ENCODE data around the gene TMEM250.

Gene TMEM250

DNA sequence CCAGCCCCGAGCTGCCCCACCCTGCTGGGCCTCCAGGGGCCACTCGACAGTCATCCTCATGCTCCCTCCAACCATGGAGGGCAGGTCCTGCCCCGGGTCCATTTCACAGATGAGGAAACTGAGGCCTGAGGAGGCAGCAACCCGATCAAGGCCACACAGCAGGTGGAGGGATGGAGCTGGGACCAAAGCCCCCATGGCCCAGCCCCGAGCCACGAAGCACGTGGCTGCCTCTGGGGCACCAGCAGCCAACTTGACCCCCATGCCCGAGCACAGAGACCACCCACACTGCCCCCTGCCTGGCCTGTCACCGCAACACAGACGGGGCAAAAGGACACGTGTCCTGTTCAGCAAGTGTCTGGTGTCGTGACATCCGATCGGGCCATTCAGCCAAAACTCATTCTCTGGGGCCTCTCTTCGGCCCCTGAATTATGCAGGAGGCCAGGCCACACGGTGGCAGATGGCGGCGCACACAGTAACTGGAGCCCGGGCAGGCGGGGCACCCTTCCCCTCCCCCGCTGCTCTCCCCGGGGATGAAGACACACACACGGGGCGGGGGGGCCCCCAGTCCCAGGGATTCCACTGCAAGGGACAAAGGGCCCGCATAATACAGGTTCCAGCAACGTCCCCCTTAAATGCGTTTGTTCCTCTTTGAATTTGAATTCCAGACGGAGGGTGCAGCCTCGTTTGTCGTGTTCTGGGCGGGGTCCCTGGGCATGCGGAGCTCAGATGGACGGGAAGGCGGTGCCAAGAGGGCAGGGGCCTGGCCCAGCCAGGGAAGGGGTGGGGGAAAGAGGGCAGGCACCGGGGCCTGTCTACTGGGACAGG is 29.4 kb upstream of the TMEM250 start:
- no peak for DNase-seq (ENCODE audit: low read depth in 1 of 2, low spot score in 1 of 2)

DNA sequence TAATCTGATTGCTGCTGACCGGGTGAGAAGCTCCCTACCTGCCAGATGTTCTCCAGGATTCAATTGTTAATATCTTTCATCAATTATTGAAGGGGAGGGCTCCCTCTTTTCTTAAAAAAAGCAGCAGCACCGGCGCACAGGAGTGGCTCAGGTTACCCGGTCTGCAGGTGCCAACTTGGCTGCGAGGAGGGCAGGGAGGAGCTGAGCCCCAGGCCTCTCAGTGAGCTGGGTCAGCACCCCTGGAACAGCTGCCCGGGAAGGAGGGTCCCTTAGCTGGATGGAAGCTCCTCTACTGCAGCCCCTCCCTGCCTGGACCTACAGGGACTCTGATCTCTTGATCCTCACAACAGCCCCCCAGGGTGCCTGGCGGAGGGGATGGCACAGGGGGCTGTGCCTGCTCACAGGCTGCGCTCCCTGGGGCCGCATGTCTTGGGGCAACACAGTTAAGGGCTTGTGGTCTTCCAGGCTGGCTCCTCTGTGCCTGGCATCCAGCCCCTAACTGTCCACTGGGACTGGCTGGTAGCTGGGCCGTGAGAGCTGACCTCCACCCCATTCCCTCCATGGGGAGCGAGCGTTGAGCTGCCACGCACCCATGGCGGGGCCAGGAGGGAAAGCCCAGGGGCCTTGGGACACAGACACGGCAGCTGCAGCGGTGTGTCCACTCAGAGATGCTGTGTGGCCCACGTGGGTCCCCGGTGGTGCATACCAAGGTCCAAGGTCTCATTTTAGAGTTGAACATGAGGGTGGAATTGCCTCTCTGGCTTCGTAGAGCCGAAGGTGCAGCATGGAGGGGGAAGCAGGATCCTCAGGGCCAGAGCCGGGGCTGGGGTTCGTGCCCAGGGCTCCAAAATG is 28.6 kb upstream of the TMEM250 start:
- DNase-seq (ENCODE audit: low read depth in 1 of 2, low spot score in 1 of 2) = no peak

DNA sequence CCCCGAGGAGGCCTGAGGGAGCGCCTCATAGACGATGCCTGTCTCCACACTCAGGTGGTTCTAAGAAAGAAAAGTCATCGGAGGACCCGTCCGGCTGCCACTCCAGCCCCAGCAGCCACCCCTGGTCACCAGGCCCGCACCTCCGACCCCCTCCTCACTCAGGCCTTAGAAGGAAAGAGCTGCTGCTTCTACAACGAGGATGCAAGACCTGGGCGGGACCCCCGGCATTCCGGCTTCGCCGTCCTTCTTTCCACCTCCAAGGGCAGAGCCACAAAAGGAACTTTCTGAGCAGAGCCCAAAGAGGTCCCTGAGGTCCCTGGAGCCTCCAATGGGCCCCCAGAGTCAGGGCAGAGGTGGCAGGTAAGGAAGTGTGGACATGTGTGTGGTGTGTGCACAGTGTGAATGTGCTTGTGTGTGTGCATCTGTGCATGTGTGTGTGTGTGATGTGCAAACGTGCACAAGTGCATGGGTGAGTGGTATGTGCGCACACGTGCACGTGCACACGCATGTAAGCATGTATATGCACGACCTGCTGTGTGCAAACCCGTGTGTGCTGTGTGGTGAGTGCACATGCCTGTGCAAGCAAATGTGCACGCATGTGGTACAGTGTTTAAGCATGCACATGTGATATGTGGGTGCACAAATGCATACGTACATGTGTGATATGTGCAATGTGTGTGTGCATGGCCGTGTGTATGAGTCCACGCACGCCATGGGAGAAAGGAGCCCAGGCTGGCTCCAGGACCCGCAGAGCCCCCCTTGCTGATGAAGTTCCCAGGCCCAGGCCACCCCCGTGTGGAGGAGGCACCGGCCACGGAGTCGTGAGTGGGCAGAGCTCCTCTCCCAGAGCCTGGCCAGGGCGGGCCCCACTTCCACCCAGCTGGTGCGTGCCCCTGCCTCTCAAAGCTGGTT is 27.7 kb upstream of the TMEM250 start:
- DNase-seq (ENCODE audit: low read depth in 1 of 2, low spot score in 1 of 2) = no peak

DNA sequence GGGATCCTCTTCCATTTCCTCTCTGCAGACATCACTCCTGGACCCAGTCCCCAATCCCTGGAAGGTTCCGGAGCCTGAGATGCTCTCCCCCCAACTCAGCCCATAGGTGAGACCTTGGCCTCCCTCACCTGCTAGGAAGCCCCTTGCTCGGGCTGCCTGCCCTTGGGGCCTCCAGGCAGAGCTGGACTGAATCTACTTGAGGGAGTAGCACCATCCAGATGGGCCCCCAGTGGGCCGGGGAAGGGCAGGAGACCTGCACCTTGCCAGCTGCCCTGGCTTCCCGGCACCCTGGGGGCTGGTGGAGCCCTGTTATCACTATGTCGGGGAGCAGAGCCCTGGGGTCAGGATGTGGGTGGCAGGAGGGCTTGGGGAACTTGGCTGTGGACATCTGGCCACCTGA is 26.9 kb upstream of the TMEM250 start:
- DNase-seq (ENCODE audit: low read depth in 1 of 2, low spot score in 1 of 2) = no peak

DNA sequence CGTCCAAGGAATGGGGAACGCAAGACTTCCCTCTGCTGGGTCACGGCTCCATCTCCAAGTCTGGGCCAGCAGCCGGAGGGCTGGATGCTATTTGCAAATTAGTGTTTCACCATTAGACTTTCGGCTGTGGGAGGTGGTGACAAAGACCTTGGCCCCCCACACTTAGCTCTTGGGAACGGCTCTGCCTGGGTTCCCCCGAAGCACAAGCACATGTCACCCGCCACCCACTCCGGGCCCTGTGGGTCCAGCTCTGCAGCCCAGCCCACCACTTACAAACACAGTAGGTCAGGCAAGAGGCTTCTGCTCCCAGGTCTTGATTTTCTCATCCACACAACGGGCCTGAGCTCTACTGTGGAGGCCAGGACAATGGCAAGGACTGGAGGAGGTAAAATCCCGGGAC is 25.8 kb upstream of the TMEM250 start:
- no peak for DNase-seq (ENCODE audit: low read depth in 1 of 2, low spot score in 1 of 2)

DNA sequence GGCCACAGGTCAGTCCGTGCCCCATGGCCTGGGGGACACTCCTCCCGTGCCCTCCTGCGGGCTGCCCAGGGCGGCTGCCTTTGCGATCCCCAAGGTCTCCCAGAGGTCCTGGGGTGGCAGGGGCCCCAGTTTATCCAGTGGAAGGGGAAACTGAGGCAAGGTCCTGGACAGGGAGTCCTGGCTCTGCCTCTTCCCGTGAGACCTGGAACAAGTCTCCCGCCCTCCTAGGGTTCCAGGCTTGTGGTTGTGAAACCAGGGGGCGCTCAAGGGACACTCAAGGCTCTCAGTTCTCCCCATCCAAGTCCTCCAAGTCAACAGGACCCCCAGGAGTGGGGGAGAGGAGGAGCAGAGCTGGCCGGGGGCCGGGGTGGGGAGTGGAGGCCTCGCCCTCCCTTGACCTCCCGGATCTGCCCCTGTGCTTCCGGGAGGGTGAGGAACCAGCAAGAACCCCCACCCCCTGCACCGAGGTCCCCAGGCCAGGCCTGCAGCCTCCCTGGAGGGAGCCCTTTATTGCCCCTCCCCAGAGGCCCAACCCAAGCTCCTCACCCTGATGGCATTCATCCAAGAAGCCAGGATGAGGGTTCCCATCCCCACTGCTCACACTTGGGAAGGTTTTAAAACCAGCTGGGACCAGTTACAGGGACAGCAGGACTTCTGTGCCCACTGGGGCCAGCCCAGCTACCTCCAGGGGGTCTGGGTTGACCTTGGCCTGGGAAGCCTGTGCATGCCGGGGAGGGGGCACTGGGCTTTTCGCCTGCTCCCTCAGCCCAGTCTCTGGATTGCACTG is 24.7 kb upstream of the TMEM250 start:
- no peak for DNase-seq (ENCODE audit: low read depth in 1 of 2, low spot score in 1 of 2)

DNA sequence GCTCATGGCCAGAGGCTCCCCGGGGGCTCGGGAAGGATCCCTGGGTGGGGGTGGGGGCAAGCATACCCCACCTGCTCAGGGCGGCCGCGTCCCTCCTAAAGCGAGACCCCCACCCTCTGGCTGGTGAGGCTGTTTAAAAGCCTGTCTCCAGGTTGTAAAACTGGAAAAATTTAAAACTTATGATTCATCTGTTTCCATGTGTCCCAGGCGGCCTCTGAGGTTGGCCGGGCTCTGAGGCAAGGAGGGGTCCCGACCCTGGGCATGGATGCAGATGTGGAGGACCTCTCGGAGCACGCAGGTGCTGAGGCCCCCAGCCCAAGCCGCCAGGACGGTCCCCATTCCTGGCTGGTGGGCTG is 24.2 kb upstream of the TMEM250 start:
- DNase-seq (ENCODE audit: low read depth in 1 of 2, low spot score in 1 of 2) = no peak

DNA sequence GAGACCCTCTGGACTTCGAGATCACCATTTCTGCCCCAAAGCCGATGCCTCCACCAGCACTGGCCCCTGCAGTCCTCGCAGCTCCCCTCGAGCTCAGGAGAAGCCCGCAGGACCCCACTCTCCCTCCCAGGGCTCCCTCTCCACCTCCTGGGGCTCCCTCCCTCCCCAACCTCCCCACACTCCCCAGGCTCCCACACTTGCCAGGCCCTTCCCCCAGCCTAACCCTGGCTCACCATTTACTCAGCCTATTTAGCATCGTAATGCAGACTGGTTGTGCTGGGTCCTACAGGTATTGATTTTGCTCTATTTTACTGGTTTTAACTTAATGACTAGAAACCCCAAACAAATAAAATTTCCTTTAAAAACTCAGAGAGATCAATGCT is 23.7 kb upstream of the TMEM250 start:
- no peak for DNase-seq (ENCODE audit: low read depth in 1 of 2, low spot score in 1 of 2)

DNA sequence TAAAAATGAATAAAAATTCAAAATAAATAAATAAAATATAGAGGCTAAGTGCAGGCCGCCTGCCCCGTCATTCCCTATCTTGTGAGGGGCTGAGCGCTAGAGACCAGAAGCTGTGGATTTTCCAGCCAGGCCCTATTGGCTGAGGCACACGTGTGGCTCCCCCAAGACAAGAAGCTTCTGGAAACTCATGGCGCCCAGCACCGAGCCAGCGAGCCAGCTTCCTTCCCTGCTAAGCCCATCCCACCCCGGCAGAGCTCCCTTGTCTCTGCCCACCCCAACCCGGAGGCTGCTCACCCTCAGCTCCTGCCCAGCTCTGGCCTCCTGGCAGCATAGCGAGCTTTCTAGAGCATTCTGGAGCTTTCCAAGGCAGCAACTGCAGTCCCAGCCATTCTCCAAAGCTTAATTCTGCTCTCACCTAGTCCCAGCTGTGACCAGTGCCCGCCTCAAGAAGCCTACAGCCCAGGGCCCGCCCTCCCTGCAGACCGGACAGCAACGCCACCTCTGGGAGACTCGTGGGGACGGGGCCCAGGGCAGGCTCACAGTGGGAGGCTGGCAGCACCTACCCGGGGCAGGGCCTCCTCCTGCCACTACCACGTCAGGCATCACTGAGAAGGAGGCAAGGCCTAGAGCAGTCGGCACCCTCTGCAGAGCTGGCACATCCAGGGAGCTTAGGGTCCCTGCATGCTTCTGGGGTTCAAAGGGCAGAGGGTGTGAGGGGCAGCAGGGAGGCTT is 23.2 kb upstream of the TMEM250 start:
- no peak for DNase-seq (ENCODE audit: low read depth in 1 of 2, low spot score in 1 of 2)

DNA sequence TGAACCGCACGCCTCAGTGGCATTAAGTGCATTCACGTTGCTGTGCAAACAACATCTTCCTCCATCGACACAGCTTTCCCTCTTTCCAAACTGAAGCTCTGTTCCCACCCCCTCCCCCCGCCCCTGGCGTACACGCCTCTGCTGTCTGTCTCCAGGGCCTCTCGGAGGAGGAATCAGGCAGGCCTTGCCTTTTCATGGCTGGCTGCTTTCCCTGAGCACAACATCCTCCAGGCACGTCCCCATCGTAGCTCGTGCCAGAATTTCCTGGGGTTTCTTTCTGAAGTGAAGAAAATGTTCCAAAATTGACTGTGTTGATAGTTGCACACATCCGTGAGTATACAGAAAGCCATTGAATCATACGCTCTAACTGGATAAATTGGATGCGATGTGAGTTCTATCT is 22.3 kb upstream of the TMEM250 start:
- DNase-seq (ENCODE audit: low read depth in 1 of 2, low spot score in 1 of 2) = no peak

DNA sequence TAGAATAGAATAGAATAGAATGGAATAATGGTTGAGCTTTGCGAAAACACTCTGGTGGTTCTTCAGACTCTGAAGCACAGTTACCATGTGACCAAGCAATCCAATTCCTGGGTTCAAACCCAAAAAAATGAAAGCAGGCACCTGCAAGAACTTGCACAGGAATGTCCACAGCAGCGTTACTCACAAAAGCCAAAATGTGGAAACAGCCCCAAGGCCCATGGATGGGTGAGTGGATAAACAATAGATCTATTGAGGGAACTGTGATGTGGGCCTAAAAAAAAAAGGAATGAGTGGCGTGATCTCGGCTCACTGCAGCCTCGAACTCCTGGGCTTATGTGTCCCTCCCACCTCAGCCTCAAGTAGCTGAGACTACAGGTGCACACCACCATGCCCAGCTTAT is 21.4 kb upstream of the TMEM250 start:
- no peak for DNase-seq (ENCODE audit: low read depth in 1 of 2, low spot score in 1 of 2)

DNA sequence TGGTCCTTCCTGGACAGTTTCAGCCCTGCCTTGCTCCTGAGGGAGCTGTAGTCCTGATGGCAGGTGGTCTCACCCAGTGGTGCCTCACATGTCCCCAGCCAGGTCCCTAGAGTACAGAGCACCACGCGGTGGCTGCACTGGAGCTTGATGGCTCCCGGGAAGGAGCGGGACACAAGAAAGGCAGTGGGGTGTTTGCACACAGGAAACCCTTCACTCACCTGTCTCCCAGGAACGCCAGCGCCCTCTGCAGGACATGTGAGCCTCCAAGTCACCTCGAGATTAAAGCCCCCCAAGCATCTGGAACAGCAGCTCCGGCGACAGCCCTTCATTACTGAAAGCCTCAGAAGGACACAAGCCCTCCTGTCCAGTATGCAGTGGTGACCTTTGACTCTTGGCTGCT is 19.9 kb upstream of the TMEM250 start:
- DNase-seq (ENCODE audit: low read depth in 1 of 2, low spot score in 1 of 2) = no peak

DNA sequence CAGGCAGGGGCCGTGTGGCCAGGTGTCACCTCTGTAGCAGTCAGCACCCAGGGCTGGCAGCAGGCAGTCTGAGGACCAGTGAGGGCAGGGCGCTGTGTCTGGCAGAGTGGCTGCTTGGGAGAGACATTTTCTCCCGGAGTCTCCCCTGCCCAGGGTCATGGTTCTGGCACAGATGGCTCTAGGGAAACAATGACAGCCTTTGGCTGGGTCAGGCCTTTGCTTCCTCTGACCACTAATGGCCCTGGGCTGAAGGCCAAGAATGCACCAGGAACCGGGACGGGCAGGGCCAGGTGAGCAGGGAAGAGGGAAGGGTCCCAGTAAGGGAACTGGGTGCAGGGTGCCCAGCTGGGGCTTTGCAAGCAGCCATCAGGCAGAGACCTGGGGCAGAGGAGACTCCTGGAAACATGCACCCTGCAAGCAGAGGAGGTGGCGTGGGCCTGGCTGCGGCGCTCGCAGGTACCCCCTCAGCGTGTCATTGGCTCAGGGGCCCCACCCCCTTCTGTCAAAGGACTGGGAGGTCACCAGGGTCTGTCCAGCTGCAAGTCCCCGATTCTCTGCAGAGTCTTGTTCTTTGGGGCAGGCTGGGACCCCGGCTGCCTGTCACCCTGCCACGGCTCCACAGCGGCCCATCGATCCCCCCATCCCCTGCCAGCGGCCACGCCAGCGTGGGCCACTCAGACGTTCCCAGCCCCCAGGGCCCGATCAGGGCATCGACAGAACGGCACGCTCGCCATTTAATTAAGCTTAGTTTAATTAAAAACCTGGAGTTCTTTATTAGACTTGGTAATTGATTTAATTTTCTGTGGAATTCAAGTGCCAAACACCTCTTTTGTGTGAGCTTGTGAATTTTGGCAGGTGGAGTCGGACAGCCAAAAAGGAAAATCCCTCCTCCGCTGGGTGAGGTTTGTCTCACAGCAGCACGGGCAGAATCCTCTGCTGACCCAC is 18.9 kb upstream of the TMEM250 start:
- no peak for DNase-seq (ENCODE audit: low read depth in 1 of 2, low spot score in 1 of 2)

DNA sequence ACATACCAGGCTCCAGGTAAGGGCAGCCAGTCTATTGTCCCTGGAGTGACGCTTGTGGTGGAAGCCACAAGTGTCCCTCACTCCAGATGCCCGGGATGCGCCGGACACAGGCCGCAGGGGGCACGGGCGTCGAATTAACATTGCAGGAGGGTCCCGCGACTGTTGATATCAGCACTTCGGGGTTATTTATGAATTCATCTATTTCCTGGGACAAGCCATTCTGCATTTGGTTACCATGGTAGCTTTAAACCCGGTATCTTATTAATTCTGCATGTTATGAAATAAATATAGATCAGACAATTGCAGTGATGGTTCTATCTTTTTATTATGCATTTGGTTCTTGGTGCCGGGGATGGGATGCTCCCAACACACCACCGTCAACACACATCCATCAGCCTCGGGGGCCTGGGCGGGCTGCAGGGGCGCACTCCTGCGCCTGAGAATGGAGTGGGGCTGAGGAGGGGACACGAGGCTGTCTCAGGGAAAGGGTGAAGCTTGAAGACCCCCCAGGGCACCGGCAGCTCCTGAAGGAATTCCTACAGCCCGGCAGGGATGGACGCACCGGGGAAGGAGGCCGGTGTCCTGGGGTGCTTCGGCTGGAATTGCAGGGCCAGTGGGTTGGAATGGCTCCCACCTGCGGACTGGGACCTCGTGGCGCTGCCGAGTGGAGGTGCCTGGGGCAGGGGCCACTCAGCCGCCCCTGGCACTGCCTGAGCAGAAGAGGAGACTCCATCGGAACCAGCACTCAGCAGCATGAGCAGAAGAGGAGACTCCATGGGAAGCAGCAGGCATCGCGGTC is 17.7 kb upstream of the TMEM250 start:
- DNase-seq (ENCODE audit: low read depth in 1 of 2, low spot score in 1 of 2) = no peak

DNA sequence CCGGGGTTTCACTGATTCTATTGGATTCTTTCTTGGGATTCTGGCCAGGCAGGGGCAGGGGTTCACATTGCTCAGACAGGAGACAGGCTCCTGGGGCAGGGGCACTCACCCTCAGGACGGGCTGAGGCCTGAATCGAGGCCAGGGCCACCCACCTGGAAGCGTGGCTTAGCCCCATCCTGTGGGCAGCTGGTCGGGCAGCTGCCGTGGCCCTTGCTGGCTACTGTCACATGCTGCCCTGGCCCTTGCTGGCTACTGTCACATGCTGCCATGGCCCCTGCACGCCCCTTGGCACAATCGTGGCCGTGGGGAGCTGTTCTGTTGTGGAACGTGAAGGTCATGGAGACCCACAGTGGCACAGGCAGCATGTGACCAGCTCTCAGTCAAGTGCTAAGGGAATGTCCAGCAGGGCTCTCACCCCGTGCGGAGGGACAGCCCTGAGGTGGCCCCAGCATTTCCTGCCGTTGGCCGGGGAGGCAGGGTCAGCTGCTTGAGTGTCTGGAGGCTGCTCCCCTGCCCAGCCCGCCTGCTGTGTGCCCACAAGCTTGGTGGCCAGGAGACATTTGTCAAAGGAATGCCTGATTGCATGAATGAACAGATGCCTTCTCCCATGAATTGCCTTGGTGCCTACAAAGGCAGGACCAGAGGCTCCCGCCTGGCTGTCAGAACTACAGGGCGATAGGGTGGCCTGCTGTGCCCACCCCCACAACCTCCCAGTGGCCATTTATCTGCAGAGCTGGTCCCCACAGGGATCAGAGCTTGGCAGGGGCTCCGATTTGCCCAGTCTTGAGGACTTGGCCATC is 16.9 kb upstream of the TMEM250 start:
- DNase-seq (ENCODE audit: low read depth in 1 of 2, low spot score in 1 of 2) = no peak

DNA sequence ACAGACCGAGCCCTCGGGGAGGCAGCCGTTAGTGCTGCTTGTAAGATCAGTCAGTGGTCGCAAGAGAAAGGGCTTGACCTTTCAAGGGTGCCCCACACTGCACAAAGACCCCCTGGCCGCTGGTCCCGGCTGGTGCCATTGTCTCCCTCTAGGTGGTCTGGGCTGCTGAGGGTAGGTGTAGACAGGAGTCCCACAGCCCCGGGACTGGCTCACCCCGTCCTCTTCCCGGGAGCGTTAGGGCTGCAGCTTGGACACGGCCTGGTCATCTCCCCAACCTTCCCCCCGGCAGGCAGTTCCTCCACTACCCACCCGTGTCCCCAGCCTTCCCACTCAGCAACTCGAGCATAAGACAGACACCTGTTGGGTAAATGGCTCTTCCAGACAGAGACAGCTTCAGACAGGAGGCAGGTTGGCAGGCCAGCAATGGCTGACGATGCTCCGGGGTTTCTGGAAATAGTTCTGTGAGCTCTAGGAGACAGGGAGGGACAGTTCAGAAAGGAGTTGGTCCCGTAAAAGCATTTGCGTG is 15.3 kb upstream of the TMEM250 start:
- DNase-seq (ENCODE audit: low read depth in 1 of 2, low spot score in 1 of 2) = no peak
